Endothelial cell of umbilical vein (primary cell): Measurements from ENCODE around the gene ATXN2. TPM values are rescaled to one million over a fixed set of nuclear protein-coding genes. Genes with fewer than 3 reads are reported as not detected.

Experiments
- BruUV-seq: library from RNA; stranded (reverse); fragments of 400-500 nt; replicated peaks from 2 replicates; lab custom pipeline; 2021; lab: Mats Ljungman, UMichigan
- CTCF ChIA-PET: fragments of 300-600, 350-600 bp; sonication (Branson Sonifier 250); formaldehyde crosslinking; loops from one replicate; lab custom pipeline; 2021; ENCODE audit warnings: antibody characterized with exemption, inconsistent platforms; lab: Charles Lee
- POLR2A ChIA-PET: fragments of 300-600, 350-600 bp; sonication (Branson Sonifier 250); formaldehyde crosslinking; loops from one replicate; lab custom pipeline; 2021; ENCODE audit warnings: antibody characterized with exemption, inconsistent platforms; lab: Charles Lee
- DNase-seq: peaks from one replicate; pipeline ENCODE4 v3.0.0-alpha.2; 2011; ENCODE audit warnings: low read depth, low spot score
- FAIRE-seq: peaks from 2 replicates; lab custom pipeline; 2011; peaks lifted over from hg19 to GRCh38; lab: Jason Lieb, UNC
- H2AFZ ChIP-seq: 2 replicates; pipeline ENCODE4 v1.6.0; 2012; ENCODE audit warnings: low read depth, low read length, control low read depth, inconsistent platforms
- H3K27ac ChIP-seq: 2 replicates; pipeline ENCODE4 v1.5.1; 2011; ENCODE audit warnings: low read depth, mild to moderate bottlenecking, control low read depth, low read length, moderate library complexity; ENCODE audit not compliant: insufficient read depth
- H3K27me3 ChIP-seq, 2 experiments: 2 replicates each; pipeline versions ENCODE4 v1.6.0 to v1.6.1; 2011; ENCODE audit warnings: low read length in 2 of 2, mixed read lengths in 1 of 2; ENCODE audit not compliant: control insufficient read depth in 2 of 2, insufficient read depth in 2 of 2
- H3K36me3 ChIP-seq, 2 experiments: 2 replicates in 1 of 2; 3 replicates in 1 of 2; pipeline ENCODE4 v1.5.1; 2011; ENCODE audit warnings: low read length in 2 of 2, mild to moderate bottlenecking in 1 of 2, moderate library complexity in 1 of 2; ENCODE audit not compliant: control insufficient read depth in 2 of 2, insufficient read depth in 2 of 2; ENCODE audit errors: extremely low read depth in 1 of 2
- H3K4me1 ChIP-seq: 3 replicates; pipeline ENCODE4 v1.5.1; 2011; ENCODE audit warnings: mild to moderate bottlenecking, low read length; ENCODE audit not compliant: control insufficient read depth, insufficient read depth; ENCODE audit errors: extremely low read depth
- H3K4me2 ChIP-seq: 2 replicates; pipeline ENCODE4 v1.6.1; 2011; ENCODE audit warnings: low read length, control low read depth, mixed read lengths; ENCODE audit not compliant: insufficient read depth
- H3K4me3 ChIP-seq, 3 experiments: fragments of 200-600 bp in 1 of 3; sonication (generic), shearing (Covaris generic) in 1 of 3; replicated peaks in 1 of 3; 2 replicates each; pipeline ENCODE4 v1.5.1; 2011 to 2016; ENCODE audit warnings: control low read depth in 3 of 3, low read length in 3 of 3, mild to moderate bottlenecking in 2 of 3, inconsistent platforms in 1 of 3, low read depth in 1 of 3, moderate library complexity in 1 of 3; ENCODE audit not compliant: insufficient read depth in 1 of 3
- H3K79me2 ChIP-seq: 2 replicates; pipeline ENCODE4 v1.6.0; 2012; ENCODE audit warnings: low read length, inconsistent platforms; ENCODE audit not compliant: control insufficient read depth, insufficient read depth
- H3K9ac ChIP-seq: replicated peaks from 2 replicates; pipeline ENCODE3; 2011; ENCODE audit warnings: low read length, control low read depth; ENCODE audit not compliant: insufficient read depth; ENCODE audit errors: extremely low read depth
- H3K9me1 ChIP-seq: replicated peaks from 3 replicates; pipeline ENCODE4 v1.6.0; 2011; ENCODE audit warnings: mild to moderate bottlenecking, low read length; ENCODE audit not compliant: control insufficient read depth, insufficient read depth; ENCODE audit errors: extremely low read depth
- H3K9me3 ChIP-seq: replicated peaks from 2 replicates; pipeline ENCODE4 v1.5.1; 2012; ENCODE audit warnings: low read length, inconsistent platforms; ENCODE audit not compliant: control insufficient read depth, insufficient read depth
- H4K20me1 ChIP-seq: replicated peaks from 2 replicates; pipeline ENCODE3; 2011; ENCODE audit warnings: mild to moderate bottlenecking, low read length; ENCODE audit not compliant: control insufficient read depth, insufficient read depth; ENCODE audit errors: extremely low read depth
- CTCF ChIP-seq, 2 donors: IDR thresholded peaks; 1 replicate in 1 of 2; 2 replicates in 1 of 2; pipeline ENCODE4 v1.5.1; 2011; ENCODE audit warnings: low read length in 2 of 2, mild to moderate bottlenecking in 2 of 2, moderate library complexity in 2 of 2, control low read depth in 1 of 2, inconsistent platforms in 1 of 2, low read depth in 1 of 2; ENCODE audit not compliant: insufficient read depth in 1 of 2; ENCODE audit errors: extremely low read depth in 1 of 2
- EZH2 ChIP-seq: IDR thresholded peaks from 2 replicates; pipeline ENCODE4 v1.6.1; 2012; ENCODE audit warnings: borderline replicate concordance, low read depth, mild to moderate bottlenecking, moderate library complexity, low read length, inconsistent platforms; ENCODE audit not compliant: severe bottlenecking
- FOS ChIP-seq: IDR thresholded peaks from 2 replicates; pipeline ENCODE4 v1.6.1; 2011; ENCODE audit warnings: mild to moderate bottlenecking, low read length, moderate library complexity, borderline replicate concordance; ENCODE audit not compliant: insufficient read depth
- GATA2 ChIP-seq: IDR thresholded peaks from 2 replicates; pipeline ENCODE4 v1.7.0; 2011; ENCODE audit warnings: low read depth, mild to moderate bottlenecking, moderate library complexity, mixed read lengths, low read length; ENCODE audit not compliant: insufficient read length, insufficient read depth
- MYC ChIP-seq: IDR thresholded peaks from one replicate; pipeline ENCODE4 v1.6.1; 2011; ENCODE audit warnings: mild to moderate bottlenecking, low read depth, low read length
- POLR2A ChIP-seq: IDR thresholded peaks from 2 replicates; pipeline ENCODE4 v1.6.1; 2012; ENCODE audit warnings: low read depth, mild to moderate bottlenecking, control low read depth, low read length
- POLR2AphosphoS5 ChIP-seq: IDR thresholded peaks from 2 replicates; pipeline ENCODE4 v1.6.1; 2012; ENCODE audit warnings: low read depth, mild to moderate bottlenecking, control low read depth, low read length, moderate library complexity; ENCODE audit not compliant: insufficient read depth
- dilution Hi-C: fragments of 300-500 bp; cut with MboI; formaldehyde crosslinking; loops from one replicate; pipeline ENCODE4 v1.15.0; 2019; ENCODE audit warnings: low sequenced_read_pairs; ENCODE audit not compliant: extremely low pct_ligation_motif_present
- intact Hi-C: fragments of 100-400 bp; cut with micrococcal nuclease; formaldehyde crosslinking; loops from one replicate; pipeline ENCODE4 v1.10.0; 2022
- polyA plus RNA-seq, 4 experiments: library from polyadenylated mRNA; depleted of rRNA in 3 of 4; stranded (reverse) in 3 of 4; unstranded in 1 of 4; fragments of >200 nt; gene quantifications; 2 replicates each; pipeline versions ENCODE4 v1.2.1 to v1.2.3, GENCODE V29; 2011 to 2012; ENCODE audit warnings: missing spikeins in 1 of 4
- total RNA-seq: library from RNA; stranded (reverse); gene quantifications from 2 replicates; pipeline ENCODE4 v1.2.3, GENCODE V29; 2021

ATXN2 gene
- total and polyA plus RNA-seq, 2 donors (not counting 3 experiments of a cell fraction or from before 2014, with no cell fraction given) = 58.9 to 86.7 TPM

DNA sequence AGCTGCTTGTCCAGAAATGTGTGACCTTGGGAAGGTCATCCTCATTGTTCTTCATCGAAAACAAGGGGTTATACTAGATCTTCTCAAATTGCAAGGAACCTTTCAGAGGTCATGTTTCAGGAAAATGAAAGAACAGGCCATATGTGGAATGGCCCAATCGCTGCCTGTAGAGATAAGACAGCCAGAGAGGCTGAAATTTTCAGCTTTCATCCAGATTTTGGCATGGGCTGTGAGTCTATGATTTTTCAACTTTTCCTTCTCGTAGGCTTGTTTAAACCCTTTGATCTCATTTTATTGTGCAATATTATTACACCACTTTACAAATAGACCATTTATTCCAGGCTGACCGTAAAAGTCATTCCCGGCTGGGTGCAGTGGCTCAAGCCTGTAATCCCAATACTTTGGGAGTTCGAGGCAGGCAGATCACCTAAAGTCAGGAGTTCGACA lies 17.1 kb upstream of the ATXN2 start:
- no peaks in the 10 kb centered on the region for H3K4me1 ChIP-seq
- H3K9me1 ChIP-seq = no peaks in the 10 kb centered on the region
- H3K79me2 ChIP-seq = no peaks in the 10 kb centered on the region
- no peaks in the 10 kb centered on the region for H3K36me3 ChIP-seq
- no TSS peak for BruUV-seq
- H3K9ac ChIP-seq = no peak overlapping the region
- intact Hi-C loops (no loop called here), dilution Hi-C loops (no loop called here)
- FAIRE-seq (no peak), DNase-seq (no peak)
- no peaks in the 10 kb centered on the region for H3K9me3 ChIP-seq
- no peaks in the 10 kb centered on the region for H4K20me1 ChIP-seq
- TF ChIP-seq POLR2A = no peak
- no peak for TF ChIP-seq EZH2
- no peak for TF ChIP-seq POLR2AphosphoS5
- no peak for TF ChIP-seq CTCF (IDR thresholded peaks at IDR 0.05; ENCODE audit: extremely low read depth in 1 of 2, insufficient read depth in 1 of 2, low read depth in 1 of 2, low read length in 2 of 2)
- no peak for TF ChIP-seq FOS
- TF ChIP-seq GATA2 = no peak
- no peak for TF ChIP-seq MYC
- ChIA-PET CTCF (no interaction called here), POLR2A (no interaction called here)
- no peak overlapping the region for H3K4me2 ChIP-seq
- no peak overlapping the region for H3K4me3 ChIP-seq
- H3K27me3 ChIP-seq = no peaks in the 10 kb centered on the region
- H3K27ac ChIP-seq = no peak overlapping the region
- H2AFZ ChIP-seq = no peak overlapping the region
